Ishikawa (cell line): ENCODE data around the gene PHOSPHO2.

Source experiments
- EP300 ChIP-seq: IDR thresholded peaks from 2 replicates; pipeline ENCODE4 v1.6.1; 2012; ENCODE audit warnings: borderline replicate concordance
- RAD21 ChIP-seq: IDR thresholded peaks from 2 replicates; pipeline ENCODE4 v1.6.1; 2012; ENCODE audit warnings: low read depth
- REST ChIP-seq: IDR thresholded peaks from 2 replicates; pipeline ENCODE4 v1.6.1; 2012; ENCODE audit warnings: low read depth, mild to moderate bottlenecking
- TAF1 ChIP-seq: IDR thresholded peaks from 2 replicates; pipeline ENCODE4 v1.6.1; 2012; ENCODE audit warnings: low read depth, mild to moderate bottlenecking
- YY1 ChIP-seq: IDR thresholded peaks from 2 replicates; pipeline ENCODE4 v1.6.1; 2012; ENCODE audit warnings: low read depth

- TF ChIP-seq RAD21 (no peak), REST (no peak), YY1 (no peak), TAF1 (no peak), EP300 (no peak)
Observed at GRCh38 chr2:169709981-169710380, 15.7 kb downstream of the PHOSPHO2 start.
